ENCODE measurements around the gene CCDC73.
"Not testable (repeated sequence)": the region's sequence is repeated elsewhere in the genome, so short reads cannot be mapped to it uniquely, and the experiment has no call there.

CCDC73 gene

GRCh38 chr11:32705309-32706033, 89.0 kb downstream of the CCDC73 start:
- no peak for DNase-seq (ENCODE audit: low spot score)

- DNase-seq (ENCODE audit: low spot score) = no peak
These were observed 89.7 kb downstream of the CCDC73 start for GRCh38 chr11:32704775-32705174.

- no peak for DNase-seq (ENCODE audit: low spot score)
These were observed 90.2 kb downstream of the CCDC73 start for GRCh38 chr11:32704261-32704660.

- no peak for DNase-seq (ENCODE audit: low spot score)
These were observed 92.8 kb downstream of the CCDC73 start for GRCh38 chr11:32701616-32702015.

GRCh38 chr11:32698579-32698978, 95.9 kb downstream of the CCDC73 start:
- no peak for DNase-seq (ENCODE audit: low spot score)

GRCh38 chr11:32671051-32671450, 123.4 kb downstream of the CCDC73 start:
- DNase-seq (ENCODE audit: low spot score) = no peak

- no peak for DNase-seq (ENCODE audit: low spot score)
These were observed 134.8 kb downstream of the CCDC73 start for GRCh38 chr11:32659672-32660071.

- no peak for DNase-seq (ENCODE audit: low spot score)
These were observed 135.6 kb downstream of the CCDC73 start for GRCh38 chr11:32658639-32659406.

- DNase-seq (ENCODE audit: low spot score) = no peak
These were observed 150.9 kb downstream of the CCDC73 start for GRCh38 chr11:32643526-32643925.

GRCh38 chr11:32641361-32641760, 153.1 kb downstream of the CCDC73 start:
- DNase-seq (ENCODE audit: low spot score) = no peak

- no peak for DNase-seq (ENCODE audit: low spot score)
These were observed 158.6 kb downstream of the CCDC73 start for GRCh38 chr11:32635819-32636218.

- no peak for DNase-seq (ENCODE audit: low spot score)
These were observed 163.6 kb downstream of the CCDC73 start for GRCh38 chr11:32630844-32631243.

GRCh38 chr11:32616903-32617302, 177.6 kb downstream of the CCDC73 start:
- DNase-seq (ENCODE audit: low spot score) = no peak

- no peak for DNase-seq (ENCODE audit: low spot score)
These were observed 179.0 kb downstream of the CCDC73 start for GRCh38 chr11:32615422-32615821.

GRCh38 chr11:32613500-32614151, 180.8 kb downstream of the CCDC73 start:
- no peak for DNase-seq (ENCODE audit: low spot score)

GRCh38 chr11:32610797-32611352, 183.6 kb downstream of the CCDC73 start:
- DNase-seq (ENCODE audit: low spot score) = no peak

GRCh38 chr11:32608826-32609225, 185.6 kb downstream of the CCDC73 start:
- DNase-seq (ENCODE audit: low spot score) = not testable (repeated sequence)

- no peak for DNase-seq (ENCODE audit: low spot score)
These were observed 188.2 kb downstream of the CCDC73 start for GRCh38 chr11:32606220-32606619.

- DNase-seq (ENCODE audit: low spot score) = no peak
These were observed 191.6 kb downstream of the CCDC73 start for GRCh38 chr11:32602657-32603415.

GRCh38 chr11:32597921-32598320, 196.5 kb downstream of the CCDC73 start:
- no peak for DNase-seq (ENCODE audit: low spot score)

- not testable (repeated sequence) for DNase-seq (ENCODE audit: low spot score)
These were observed 198.3 kb downstream of the CCDC73 start for GRCh38 chr11:32596114-32596513.

GRCh38 chr11:32594272-32594671, 200.2 kb downstream of the CCDC73 start:
- no peak for DNase-seq (ENCODE audit: low spot score)

All from pons (tissue), 1 donor.